ENCODE data around the gene MYH10. TPM values are rescaled to one million over a fixed set of nuclear protein-coding genes. Genes with fewer than 3 reads are reported as not detected.
"Not testable (repeated sequence)": the region's sequence is repeated elsewhere in the genome, so short reads cannot be mapped to it uniquely, and the experiment has no call there.

Gene MYH10
- total RNA-seq = 122 and 142 TPM in 2 replicates

- no peak for DNase-seq (ENCODE audit: low read depth, low spot score)
Observed at GRCh38 chr17:8630227-8630801, at the start of gene MYH10. TSS of gene MYH10 (minus strand) at chr17:8630725. CDS start at chr17:8623246, 7,479 bp downstream.

GRCh38 chr17:8679126-8679525 is 48.6 kb upstream of the MYH10 start:
- no peak for DNase-seq (ENCODE audit: low read depth, low spot score)

GRCh38 chr17:8675306-8675705 is 44.8 kb upstream of the MYH10 start:
- no peak for DNase-seq (ENCODE audit: low read depth, low spot score)

- DNase-seq (ENCODE audit: low read depth, low spot score) = no peak
Observed at GRCh38 chr17:8674344-8675305, 44.1 kb upstream of the MYH10 start.

GRCh38 chr17:8673612-8674011 is 43.1 kb upstream of the MYH10 start:
- DNase-seq (ENCODE audit: low read depth, low spot score) = no peak

GRCh38 chr17:8672326-8672725 is 41.8 kb upstream of the MYH10 start:
- DNase-seq (ENCODE audit: low read depth, low spot score) = no peak

- no peak for DNase-seq (ENCODE audit: low read depth, low spot score)
Observed at GRCh38 chr17:8670421-8670820, 39.9 kb upstream of the MYH10 start.

GRCh38 chr17:8668176-8668740 is 37.7 kb upstream of the MYH10 start:
- peak; percentile 45 for DNase-seq (ENCODE audit: low read depth, low spot score)

- no peak for DNase-seq (ENCODE audit: low read depth, low spot score)
Observed at GRCh38 chr17:8667421-8667820, 36.9 kb upstream of the MYH10 start.

GRCh38 chr17:8665684-8666083 is 35.2 kb upstream of the MYH10 start:
- DNase-seq (ENCODE audit: low read depth, low spot score) = no peak

GRCh38 chr17:8664456-8665126 is 34.1 kb upstream of the MYH10 start:
- DNase-seq (ENCODE audit: low read depth, low spot score) = no peak

GRCh38 chr17:8662973-8663372 is 32.4 kb upstream of the MYH10 start:
- DNase-seq (ENCODE audit: low read depth, low spot score) = no peak

GRCh38 chr17:8662076-8662831 is 31.7 kb upstream of the MYH10 start:
- DNase-seq (ENCODE audit: low read depth, low spot score) = no peak

GRCh38 chr17:8660709-8661108 is 30.2 kb upstream of the MYH10 start:
- not testable (repeated sequence) for DNase-seq (ENCODE audit: low read depth, low spot score)

GRCh38 chr17:8659758-8660410 is 29.4 kb upstream of the MYH10 start:
- DNase-seq (ENCODE audit: low read depth, low spot score) = no peak

GRCh38 chr17:8658810-8659209 is 28.3 kb upstream of the MYH10 start:
- DNase-seq (ENCODE audit: low read depth, low spot score) = no peak

GRCh38 chr17:8656693-8657092 is 26.2 kb upstream of the MYH10 start:
- DNase-seq (ENCODE audit: low read depth, low spot score) = no peak

GRCh38 chr17:8654822-8655221 is 24.3 kb upstream of the MYH10 start:
- DNase-seq (ENCODE audit: low read depth, low spot score) = no peak

GRCh38 chr17:8651013-8651412 is 20.5 kb upstream of the MYH10 start:
- no peak for DNase-seq (ENCODE audit: low read depth, low spot score)

- DNase-seq (ENCODE audit: low read depth, low spot score) = no peak
Observed at GRCh38 chr17:8650119-8650499, 19.6 kb upstream of the MYH10 start.

Measured in pulmonary artery endothelial cell (primary cell).